Hepatic stellate cell (primary cell): ENCODE measurements around the gene ALG13.
"Not testable (repeated sequence)": the region's sequence is repeated elsewhere in the genome, so short reads cannot be mapped to it uniquely, and the experiment has no call there.

Experiments
- DNase-seq: peaks from one replicate; pipeline ENCODE4 v3.0.0; 2011; ENCODE audit warnings: low spot score

The ALG13 gene

GRCh38 chrX:111680988-111681779 lies at the start of gene ALG13:
TSS of gene ALG13 (plus strand) at chrX:111681170. CDS start at chrX:111681219, 49 bp downstream.
- peak; percentile 75 for DNase-seq

- no peak for DNase-seq
Observed at GRCh38 chrX:111634823-111635729, 45.9 kb upstream of the ALG13 start.

- DNase-seq, result no peak
Observed at GRCh38 chrX:111641969-111642368, 39.0 kb upstream of the ALG13 start.

GRCh38 chrX:111645165-111645564 lies 35.8 kb upstream of the ALG13 start:
- not testable (repeated sequence) for DNase-seq

- no peak for DNase-seq
Observed at GRCh38 chrX:111645607-111646006, 35.4 kb upstream of the ALG13 start.

- DNase-seq, result no peak
Observed at GRCh38 chrX:111646515-111646914, 34.5 kb upstream of the ALG13 start.

- DNase-seq, result no peak
Observed at GRCh38 chrX:111648802-111649201, 32.2 kb upstream of the ALG13 start.

- no peak for DNase-seq
Observed at GRCh38 chrX:111649638-111650037, 31.3 kb upstream of the ALG13 start.

GRCh38 chrX:111650845-111651244 lies 30.1 kb upstream of the ALG13 start:
- no peak for DNase-seq

- no peak for DNase-seq
Observed at GRCh38 chrX:111652719-111653118, 28.3 kb upstream of the ALG13 start.

- DNase-seq, result no peak
Observed at GRCh38 chrX:111661241-111661640, 19.7 kb upstream of the ALG13 start.

- no peak for DNase-seq
Observed at GRCh38 chrX:111662292-111662691, 18.7 kb upstream of the ALG13 start.

GRCh38 chrX:111671668-111672067 lies 9.3 kb upstream of the ALG13 start:
- DNase-seq, result no peak

- no peak for DNase-seq
Observed at GRCh38 chrX:111687305-111687704, 6.3 kb downstream of the ALG13 start.

- DNase-seq, result no peak
Observed at GRCh38 chrX:111695297-111695880, 14.4 kb downstream of the ALG13 start.

- no peak for DNase-seq
Observed at GRCh38 chrX:111719426-111720210, 38.6 kb downstream of the ALG13 start.

GRCh38 chrX:111728096-111728495 lies 47.1 kb downstream of the ALG13 start:
- no peak for DNase-seq

GRCh38 chrX:111731351-111731750 lies 50.4 kb downstream of the ALG13 start:
- no peak for DNase-seq

- no peak for DNase-seq
Observed at GRCh38 chrX:111736571-111736970, 55.6 kb downstream of the ALG13 start.

- DNase-seq, result no peak
Observed at GRCh38 chrX:111742018-111742417, 61.0 kb downstream of the ALG13 start.

- no peak for DNase-seq
Observed at GRCh38 chrX:111743316-111743715, 62.3 kb downstream of the ALG13 start.

GRCh38 chrX:111756486-111756885 lies 75.5 kb downstream of the ALG13 start:
- DNase-seq, result no peak
